ENCODE measurements around the gene LIPT2. TPM values are rescaled to one million over a fixed set of nuclear protein-coding genes. Genes with fewer than 3 reads are reported as not detected.

LIPT2 gene
- total RNA-seq, 2 experiments from 2014 or later = 3.1 to 4.4 TPM

- ATAC-seq (no peak), DNase-seq (no peak)
- no peaks in the 10 kb centered on the region for H3K36me3 Mint-ChIP-seq (ENCODE audit: low read depth)
- H3K4me1 Mint-ChIP-seq (ENCODE audit: low read depth) = no peaks in the 10 kb centered on the region
- POLR2A ChIA-PET = no interaction called here
- H3K27ac Mint-ChIP-seq = no peak overlapping the region
- peaks cover 10% of the 10 kb centered on the region for H3K27me3 Mint-ChIP-seq (ENCODE audit: low read depth)
- H3K4me3 Mint-ChIP-seq = no peak overlapping the region
- CTCF ChIA-PET = no interaction called here
- no peaks in the 10 kb centered on the region for H3K9me3 Mint-ChIP-seq (ENCODE audit: insufficient read depth)
These were observed 19.9 kb downstream of the LIPT2 start for GRCh38 chr11:74473382-74474173.

- ChIA-PET POLR2A (interaction anchor here (1.0 kb wide), 1 partner anchor 22 kb away, joined by 3 read pairs; the partner anchor contains the start of gene LIPT2), CTCF (no interaction called here)
- Mint-ChIP-seq H3K36me3 (ENCODE audit: low read depth) (no peaks in the 10 kb centered on the region), H3K27me3 (ENCODE audit: low read depth) (peaks cover 23% of the 10 kb centered on the region), H3K9me3 (ENCODE audit: insufficient read depth) (no peaks in the 10 kb centered on the region), H3K27ac (no peak overlapping the region), H3K4me3 (no peak overlapping the region), H3K4me1 (ENCODE audit: low read depth) (peaks cover 3% of the 10 kb centered on the region)
- ATAC-seq = no peak
- no peak for DNase-seq
These were observed 21.7 kb downstream of the LIPT2 start for GRCh38 chr11:74471668-74472429.

- peaks cover 26% of the 10 kb centered on the region for H3K27me3 Mint-ChIP-seq (ENCODE audit: low read depth)
- POLR2A ChIA-PET = no interaction called here
- CTCF ChIA-PET = no interaction called here
- H3K27ac Mint-ChIP-seq = no peak overlapping the region
- DNase-seq (no peak), ATAC-seq (no peak)
- no peaks in the 10 kb centered on the region for H3K36me3 Mint-ChIP-seq (ENCODE audit: low read depth)
- no peak overlapping the region for H3K4me3 Mint-ChIP-seq
- no peaks in the 10 kb centered on the region for H3K9me3 Mint-ChIP-seq (ENCODE audit: insufficient read depth)
- peaks cover 3% of the 10 kb centered on the region for H3K4me1 Mint-ChIP-seq (ENCODE audit: low read depth)
These were observed 22.5 kb downstream of the LIPT2 start for GRCh38 chr11:74471037-74471436.

- ATAC-seq (no peak), DNase-seq (no peak)
- no peaks in the 10 kb centered on the region for H3K9me3 Mint-ChIP-seq (ENCODE audit: insufficient read depth)
- ChIA-PET CTCF (interaction anchor here (0.9 kb wide), 1 partner anchor 17 kb away, joined by 3 read pairs; no protein-coding TSS in a partner anchor), POLR2A (no interaction called here)
- H3K27me3 Mint-ChIP-seq (ENCODE audit: low read depth) = peaks cover 32% of the 10 kb centered on the region
- H3K4me1 Mint-ChIP-seq (ENCODE audit: low read depth) = peaks cover 3% of the 10 kb centered on the region
- no peaks in the 10 kb centered on the region for H3K36me3 Mint-ChIP-seq (ENCODE audit: low read depth)
- no peak overlapping the region for H3K27ac Mint-ChIP-seq
- no peak overlapping the region for H3K4me3 Mint-ChIP-seq
These were observed 23.0 kb downstream of the LIPT2 start for GRCh38 chr11:74470526-74470925.

- DNase-seq (no peak), ATAC-seq (no peak)
- Mint-ChIP-seq H3K4me3 (no peak overlapping the region), H3K9me3 (ENCODE audit: insufficient read depth) (no peaks in the 10 kb centered on the region), H3K27ac (no peak overlapping the region), H3K4me1 (ENCODE audit: low read depth) (peaks cover 3% of the 10 kb centered on the region), H3K36me3 (ENCODE audit: low read depth) (no peaks in the 10 kb centered on the region), H3K27me3 (ENCODE audit: low read depth) (peaks cover 41% of the 10 kb centered on the region)
- ChIA-PET CTCF (no interaction called here), POLR2A (no interaction called here)
These were observed 24.6 kb downstream of the LIPT2 start for GRCh38 chr11:74468936-74469335.

GRCh38 chr11:74468521-74468920, 25.0 kb downstream of the LIPT2 start:
- no peaks in the 10 kb centered on the region for H3K36me3 Mint-ChIP-seq (ENCODE audit: low read depth)
- DNase-seq (no peak), ATAC-seq (no peak)
- no peaks in the 10 kb centered on the region for H3K9me3 Mint-ChIP-seq (ENCODE audit: insufficient read depth)
- H3K27ac Mint-ChIP-seq = no peak overlapping the region
- POLR2A ChIA-PET = no interaction called here
- CTCF ChIA-PET = no interaction called here
- no peak overlapping the region for H3K4me3 Mint-ChIP-seq
- peaks cover 44% of the 10 kb centered on the region for H3K27me3 Mint-ChIP-seq (ENCODE audit: low read depth)
- H3K4me1 Mint-ChIP-seq (ENCODE audit: low read depth) = peaks cover 3% of the 10 kb centered on the region

GRCh38 chr11:74468058-74468457, 25.5 kb downstream of the LIPT2 start:
- POLR2A ChIA-PET = no interaction called here
- no peaks in the 10 kb centered on the region for H3K36me3 Mint-ChIP-seq (ENCODE audit: low read depth)
- no peak for DNase-seq
- H3K4me3 Mint-ChIP-seq = no peak overlapping the region
- peaks cover 3% of the 10 kb centered on the region for H3K4me1 Mint-ChIP-seq (ENCODE audit: low read depth)
- CTCF ChIA-PET = no interaction called here
- no peaks in the 10 kb centered on the region for H3K9me3 Mint-ChIP-seq (ENCODE audit: insufficient read depth)
- peaks cover 44% of the 10 kb centered on the region for H3K27me3 Mint-ChIP-seq (ENCODE audit: low read depth)
- no peak for ATAC-seq
- no peak overlapping the region for H3K27ac Mint-ChIP-seq

- ATAC-seq = peak; percentile 27
- CTCF ChIA-PET = interaction anchor here (0.9 kb wide), 1 partner anchor 13 kb away, joined by 5 read pairs; no protein-coding TSS in a partner anchor
These were observed 26.3 kb downstream of the LIPT2 start, which contains the start of gene KCNE3 for GRCh38 chr11:74466916-74467885. TSS of gene KCNE3 (minus strand) at chr11:74467549. CDS start at chr11:74457563, 9,986 bp downstream.

GRCh38 chr11:74465291-74465708, 28.2 kb downstream of the LIPT2 start:
- no peaks in the 10 kb centered on the region for H3K36me3 Mint-ChIP-seq (ENCODE audit: low read depth)
- no peak for DNase-seq
- peaks cover 3% of the 10 kb centered on the region for H3K4me1 Mint-ChIP-seq (ENCODE audit: low read depth)
- ChIA-PET CTCF (no interaction called here), POLR2A (no interaction called here)
- ATAC-seq = no peak
- no peak overlapping the region for H3K27ac Mint-ChIP-seq
- H3K9me3 Mint-ChIP-seq (ENCODE audit: insufficient read depth) = no peaks in the 10 kb centered on the region
- H3K27me3 Mint-ChIP-seq (ENCODE audit: low read depth) = peaks cover 41% of the 10 kb centered on the region
- no peak overlapping the region for H3K4me3 Mint-ChIP-seq

More at GRCh38 chr11:74466916-74467885, 26.3 kb downstream of the LIPT2 start, which contains the start of gene KCNE3:
- Mint-ChIP-seq H3K36me3 (ENCODE audit: low read depth) (no peaks in the 10 kb centered on the region), H3K4me1 (ENCODE audit: low read depth) (peaks cover 3% of the 10 kb centered on the region), H3K27ac (no peak within 1 kb of the TSS), H3K27me3 (ENCODE audit: low read depth) (peaks cover 44% of the 10 kb centered on the region), H3K4me3 (no peak within 1 kb of the TSS), H3K9me3 (ENCODE audit: insufficient read depth) (no peaks in the 10 kb centered on the region)
- POLR2A ChIA-PET = no interaction called here
- no peak for DNase-seq

- H3K4me1 Mint-ChIP-seq (ENCODE audit: low read depth) = peaks cover 3% of the 10 kb centered on the region
- H3K27ac Mint-ChIP-seq = no peak overlapping the region
- CTCF ChIA-PET = interaction anchor here (3.4 to 3.6 kb wide), 2 partner anchors 12 to 15 kb away, joined by 16 to 20 read pairs; no protein-coding TSS in a partner anchor
- peaks cover 41% of the 10 kb centered on the region for H3K27me3 Mint-ChIP-seq (ENCODE audit: low read depth)
- no peaks in the 10 kb centered on the region for H3K9me3 Mint-ChIP-seq (ENCODE audit: insufficient read depth)
- no peak for DNase-seq
- ATAC-seq = no peak
- H3K4me3 Mint-ChIP-seq = no peak overlapping the region
- POLR2A ChIA-PET = interaction anchor here (1.0 kb wide), 1 partner anchor 24 kb away, joined by 3 read pairs; no protein-coding TSS in a partner anchor
- H3K36me3 Mint-ChIP-seq (ENCODE audit: low read depth) = no peaks in the 10 kb centered on the region
These were observed 28.8 kb downstream of the LIPT2 start for GRCh38 chr11:74464746-74465145.

GRCh38 chr11:74463216-74463615, 30.3 kb downstream of the LIPT2 start:
- Mint-ChIP-seq H3K27ac (no peak overlapping the region), H3K4me3 (no peak overlapping the region), H3K36me3 (ENCODE audit: low read depth) (no peaks in the 10 kb centered on the region), H3K4me1 (ENCODE audit: low read depth) (peaks cover 3% of the 10 kb centered on the region), H3K27me3 (ENCODE audit: low read depth) (peaks cover 35% of the 10 kb centered on the region), H3K9me3 (ENCODE audit: insufficient read depth) (no peaks in the 10 kb centered on the region)
- DNase-seq (no peak), ATAC-seq (no peak)
- ChIA-PET CTCF (interaction anchor here (0.6 to 3.6 kb wide), 3 partner anchors 11 to 149 kb away, joined by 3 to 20 read pairs (median 16); no protein-coding TSS in a partner anchor), POLR2A (interaction anchor here (0.6 kb wide), 1 partner anchor 497 kb away, joined by 5 read pairs; no protein-coding TSS in a partner anchor)
